H1 (cell line): ENCODE results near the gene FPGS. TPM values are rescaled to one million over a fixed set of nuclear protein-coding genes. Genes with fewer than 3 reads are reported as not detected.

Experiments
- CTCF ChIA-PET: fragments of 300-600 bp; sonication (Branson Sonifier 250); formaldehyde crosslinking; loops from one replicate; lab custom pipeline; 2021; ENCODE audit not compliant: partially characterized antibody; lab: Charles Lee
- POLR2A ChIA-PET: fragments of 300-600 bp; sonication (Branson Sonifier 250); formaldehyde crosslinking; loops from one replicate; lab custom pipeline; 2021; ENCODE audit warnings: inconsistent platforms; ENCODE audit not compliant: partially characterized antibody; lab: Charles Lee
- DNase-seq, 2 experiments: peaks; one replicate each; pipeline versions ENCODE4 v3.0.0 to v3.0.0-alpha.2; 2010 to 2022; ENCODE audit warnings: low spot score in 2 of 2, low read depth in 1 of 2, mixed read lengths in 1 of 2
- FAIRE-seq: peaks from 2 replicates; lab custom pipeline; 2011; peaks lifted over from hg19 to GRCh38; lab: Jason Lieb, UNC
- H2AFZ ChIP-seq: 2 replicates; pipeline ENCODE4 v1.8.1; 2012; ENCODE audit warnings: low read length, inconsistent platforms
- H2AK5ac ChIP-seq: 2 replicates; pipeline ENCODE4 v1.6.1; 2013; ENCODE audit warnings: low read depth, low read length
- H2BK120ac ChIP-seq: replicated peaks from 2 replicates; pipeline ENCODE3; 2013; ENCODE audit warnings: low read depth, low read length, inconsistent platforms
- H2BK12ac ChIP-seq: 2 replicates; pipeline ENCODE4 v1.6.1; 2013; ENCODE audit warnings: low read depth, low read length
- H2BK15ac ChIP-seq: 2 replicates; pipeline ENCODE4 v1.6.1; 2013; ENCODE audit warnings: low read length
- H2BK20ac ChIP-seq: 2 replicates; pipeline ENCODE4 v1.6.1; 2013; ENCODE audit warnings: low read length
- H2BK5ac ChIP-seq: 2 replicates; pipeline ENCODE4 v1.6.1; 2013; ENCODE audit warnings: low read depth, low read length
- H3K14ac ChIP-seq: 2 replicates; pipeline ENCODE4 v1.6.1; 2013; ENCODE audit warnings: inconsistent platforms; ENCODE audit not compliant: insufficient read length
- H3K18ac ChIP-seq: 2 replicates; pipeline ENCODE4 v1.6.1; 2013; ENCODE audit warnings: low read length; ENCODE audit errors: extremely low read depth
- H3K23ac ChIP-seq: 2 replicates; pipeline ENCODE4 v1.6.1; 2013; ENCODE audit warnings: inconsistent platforms; ENCODE audit not compliant: insufficient read length
- H3K23me2 ChIP-seq: 2 replicates; pipeline ENCODE4 v1.6.1; 2013; ENCODE audit warnings: low read depth, low read length
- H3K27ac ChIP-seq: 2 replicates; pipeline ENCODE4 v1.6.1; 2011; ENCODE audit warnings: low read depth, low read length, inconsistent platforms
- H3K27me3 ChIP-seq, 4 experiments: replicated peaks in 1 of 4; 1 replicate in 1 of 4; 2 replicates in 3 of 4; pipeline versions ENCODE4 v1.6.1 to v1.8.1; 2011 to 2013; ENCODE audit warnings: low read length in 3 of 4, mild to moderate bottlenecking in 3 of 4, inconsistent platforms in 2 of 4, mixed read lengths in 2 of 4, moderate library complexity in 1 of 4; ENCODE audit not compliant: control insufficient read depth in 3 of 4, insufficient read depth in 3 of 4; ENCODE audit errors: extremely low read depth in 1 of 4
- H3K36me3 ChIP-seq, 4 experiments: 2 replicates each; pipeline versions ENCODE4 v1.6.1 to v1.8.1; 2011 to 2013; ENCODE audit warnings: mild to moderate bottlenecking in 4 of 4, low read length in 3 of 4, moderate library complexity in 2 of 4, control low read depth in 1 of 4, inconsistent platforms in 1 of 4; ENCODE audit not compliant: insufficient read depth in 4 of 4, control insufficient read depth in 2 of 4
- H3K4ac ChIP-seq: replicated peaks from 2 replicates; pipeline ENCODE3; 2013; ENCODE audit warnings: low read length, low read depth, mixed read lengths, inconsistent platforms; ENCODE audit not compliant: insufficient read length
- H3K4me1 ChIP-seq, 4 experiments: replicated peaks in 1 of 4; 1 replicate in 1 of 4; 2 replicates in 3 of 4; pipeline versions ENCODE4 v1.6.1 to v1.8.1; 2011 to 2013; ENCODE audit warnings: low read length in 3 of 4, inconsistent platforms in 2 of 4, mixed read lengths in 1 of 4; ENCODE audit not compliant: insufficient read depth in 4 of 4, control insufficient read depth in 3 of 4
- H3K4me2 ChIP-seq, 2 experiments: 2 replicates each; pipeline versions ENCODE4 v1.6.1 to v1.8.1; 2011 to 2013; ENCODE audit warnings: low read depth in 2 of 2, low read length in 2 of 2, control low read depth in 1 of 2, inconsistent platforms in 1 of 2, mild to moderate bottlenecking in 1 of 2; ENCODE audit not compliant: insufficient read depth in 1 of 2
- H3K4me3 ChIP-seq, 4 experiments: fragments of 200-600, 300-600 bp in 1 of 4; sonication (generic), shearing (Covaris generic), sonication (Bioruptor Twin) in 1 of 4; 2 replicates each; pipeline versions ENCODE4 v1.5.1 to v1.8.1; 2011 to 2016; ENCODE audit warnings: low read length in 4 of 4, low read depth in 3 of 4, control low read depth in 2 of 4, inconsistent platforms in 2 of 4, mild to moderate bottlenecking in 2 of 4, mixed read lengths in 1 of 4, moderate library complexity in 1 of 4; ENCODE audit not compliant: insufficient read depth in 2 of 4; ENCODE audit errors: extremely low read depth in 1 of 4
- H3K56ac ChIP-seq: replicated peaks from 2 replicates; pipeline ENCODE3; 2013; ENCODE audit warnings: low read depth, mild to moderate bottlenecking, mixed read lengths, low read length, inconsistent platforms; ENCODE audit not compliant: insufficient read length
- H3K79me1 ChIP-seq: 2 replicates; pipeline ENCODE4 v1.6.1; 2013; ENCODE audit warnings: low read depth, low read length, control low read depth
- H3K79me2 ChIP-seq, 2 experiments: 2 replicates each; pipeline versions ENCODE4 v1.6.1 to v1.8.1; 2012 to 2013; ENCODE audit warnings: low read length in 2 of 2, mild to moderate bottlenecking in 2 of 2, inconsistent platforms in 1 of 2; ENCODE audit not compliant: insufficient read depth in 2 of 2, control insufficient read depth in 1 of 2
- H3K9ac ChIP-seq, 4 experiments: replicated peaks in 1 of 4; 1 replicate in 1 of 4; 2 replicates in 3 of 4; pipeline versions ENCODE4 v1.6.1 to v1.8.1; 2011 to 2013; ENCODE audit warnings: low read depth in 3 of 4, low read length in 3 of 4, control low read depth in 2 of 4, mild to moderate bottlenecking in 2 of 4, moderate library complexity in 2 of 4, inconsistent platforms in 1 of 4; ENCODE audit errors: extremely low read depth in 1 of 4
- H3K9me3 ChIP-seq, 2 experiments: 2 replicates each; pipeline versions ENCODE4 v1.6.1 to v1.8.1; 2012 to 2013; ENCODE audit warnings: mild to moderate bottlenecking in 2 of 2, moderate library complexity in 2 of 2, control low read depth in 1 of 2, inconsistent platforms in 1 of 2, low read depth in 1 of 2, low read length in 1 of 2, mixed read lengths in 1 of 2; ENCODE audit not compliant: insufficient read depth in 2 of 2
- H4K20me1 ChIP-seq, 2 experiments: replicated peaks in 1 of 2; 2 replicates each; pipeline versions ENCODE3 to v1.8.1; 2011 to 2013; ENCODE audit warnings: inconsistent platforms in 2 of 2, low read length in 2 of 2, mild to moderate bottlenecking in 1 of 2; ENCODE audit not compliant: insufficient read depth in 2 of 2, control insufficient read depth in 1 of 2
- H4K5ac ChIP-seq: 2 replicates; pipeline ENCODE4 v1.6.1; 2013; ENCODE audit warnings: low read length, low read depth, mixed read lengths, inconsistent platforms; ENCODE audit not compliant: insufficient read length
- H4K8ac ChIP-seq: 2 replicates; pipeline ENCODE4 v1.8.0; 2013; ENCODE audit warnings: mild to moderate bottlenecking, moderate library complexity, low read length, inconsistent platforms; ENCODE audit not compliant: insufficient read depth; ENCODE audit errors: extremely low read depth
- H4K91ac ChIP-seq: replicated peaks from 2 replicates; pipeline ENCODE3; 2013; ENCODE audit warnings: low read length, mixed read lengths, inconsistent platforms; ENCODE audit not compliant: insufficient read length
- EP300 ChIP-seq, 2 experiments: IDR thresholded peaks; 1 replicate in 1 of 2; 2 replicates in 1 of 2; pipeline ENCODE4 v1.6.1; 2011 to 2012; ENCODE audit warnings: low read depth in 2 of 2, low read length in 2 of 2, mild to moderate bottlenecking in 2 of 2, borderline replicate concordance in 1 of 2, inconsistent platforms in 1 of 2, moderate library complexity in 1 of 2
- KDM5A ChIP-seq: fragments of 200-600 bp; IDR thresholded peaks from 2 replicates; pipeline ENCODE4 v1.7.1; 2012; ENCODE audit warnings: mild to moderate bottlenecking, low read length, inconsistent platforms, mixed read lengths
- WGBS, 2 experiments: shearing (Covaris generic) in 1 of 2; methylation state at CpG; one replicate each; pipeline versions ENCODE4 v1.1.6 to v1.1.7; 2013 to 2015; ENCODE audit warnings: low lambda C conversion rate in 2 of 2, mixed read lengths in 2 of 2, inconsistent platforms in 1 of 2, low coverage in 1 of 2, missing lambda C conversion rate in 1 of 2; ENCODE audit not compliant: insufficient replicate concordance in 2 of 2, insufficient coverage in 1 of 2, insufficient read length in 1 of 2; ENCODE audit errors: extremely low coverage in 1 of 2, missing lambda C conversion rate in 1 of 2; 5-methylcytosine and 5-hydroxymethylcytosine counted together
- polyA plus RNA-seq, 7 experiments: library from polyadenylated mRNA; depleted of rRNA in 3 of 7; stranded (reverse) in 5 of 7; unstranded in 2 of 7; fragments of >200 nt in 5 of 7; fragments of 200-250 nt in 2 of 7; gene quantifications; 1 replicate in 5 of 7; 2 replicates in 1 of 7; 4 replicates in 1 of 7; pipeline versions ENCODE4 v1.2.1 to v1.2.3, GENCODE V29; 2011 to 2013; ENCODE audit warnings: missing spikeins in 2 of 7, mixed read lengths in 2 of 7
- total RNA-seq: library from RNA; stranded (reverse); fragmentation: NEBNext Ultra II Directional; extraction: Animal tissue kit (Norgen Biotek cat#: 25700); gene quantifications from 2 replicates; pipeline ENCODE4 v1.2.1, GENCODE V29; 2021
- TF ChIP-seq, protein P1 (sequence below): IDR thresholded peaks from 2 replicates; pipeline ENCODE4 v1.6.1; 2012; ENCODE audit warnings: inconsistent platforms

Gene FPGS
- total and polyA plus RNA-seq, 2 of the 8 experiments (the other 6 are each of a cell fraction or from before 2014, with no cell fraction given), result 62.4 to 83.0 TPM

DNA sequence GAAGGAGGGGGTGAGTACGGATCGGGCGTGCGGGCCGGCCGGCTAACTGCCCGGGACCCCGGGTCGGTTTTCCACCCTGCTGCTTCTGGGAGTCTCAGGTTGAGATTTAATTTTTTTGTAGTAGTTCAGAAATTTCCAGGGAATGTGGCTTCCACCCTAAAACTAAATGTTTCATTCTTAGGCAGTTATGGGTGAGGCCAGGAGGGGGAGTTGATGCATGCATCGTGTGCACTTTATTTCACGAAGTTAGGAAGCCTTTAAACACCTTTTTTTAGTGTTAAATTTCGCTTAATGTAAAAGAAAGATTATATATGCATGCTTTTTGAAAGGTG is 15.9 kb upstream of the FPGS start:
- FAIRE-seq, result no peak
- 4% methylated on average over 8 of the region's 12 CpGs; no CpG with 5 or more reads in 1 of the 2 experiments for WGBS, 2 experiments
- CTCF ChIA-PET, result interaction anchor here (0.8 to 16.2 kb wide), 9 partner anchors 15 to 83 kb away, joined by 3 to 227 read pairs (median 5); partner anchors contain the start of gene FPGS

More for the DNA sequence above, 15.9 kb upstream of the FPGS start:
- no peaks in the 10 kb centered on the region for H3K23me2 ChIP-seq
- no peak for DNase-seq
- H3K79me2 ChIP-seq, result peaks cover 3 to 37% of the 10 kb centered on the region in 2 experiments; a peak in 2 of 4 replicates
- H4K91ac ChIP-seq, result no peak overlapping the region
- H3K27ac ChIP-seq, result peak overlapping the region; percentile 45; the same call in 1 of the 2 replicates
- H4K20me1 ChIP-seq, result peaks cover 23 to 27% of the 10 kb centered on the region in 2 experiments
- no peak overlapping the region for H3K56ac ChIP-seq
- no peak overlapping the region for H4K5ac ChIP-seq
- peak overlapping the region; percentile 46 to 58 for H3K4me2 ChIP-seq
- no peak overlapping the region for H3K14ac ChIP-seq
- H2BK20ac ChIP-seq, result no peak overlapping the region
- POLR2A ChIA-PET, result interaction anchor here (0.8 to 10.2 kb wide), 8 partner anchors 11 to 134 kb away, joined by 3 to 140 read pairs (median 4); partner anchors contain the start of gene FPGS
- H2BK12ac ChIP-seq, result no peak overlapping the region
- H3K9me3 ChIP-seq, result no peaks in the 10 kb centered on the region
- H2BK5ac ChIP-seq, result no peak overlapping the region
- no peak overlapping the region for H2AK5ac ChIP-seq
- peaks cover 0 to 4% (median 2%) of the 10 kb centered on the region in 4 experiments; a peak in 3 of 7 replicates for H3K4me1 ChIP-seq
- peaks cover 10% of the 10 kb centered on the region for H3K79me1 ChIP-seq
- 0 out of 2 replicates have a peak overlapping the region, but pooled peaks have one; percentile 78 for H3K18ac ChIP-seq
- peak overlapping the region in 3 of 4 experiments; percentile 38 to 81 (median 72); a peak in 5 of 7 replicates for H3K9ac ChIP-seq
- no peak overlapping the region for H3K23ac ChIP-seq
- H3K36me3 ChIP-seq, result peaks cover 29 to 46% (median 42%) of the 10 kb centered on the region in 4 experiments
- H3K4me3 ChIP-seq, result peak overlapping the region; percentile 71 to 100 (median 92)
- H3K27me3 ChIP-seq, result no peaks in the 10 kb centered on the region
- no peak overlapping the region for H2BK15ac ChIP-seq
- no peak overlapping the region; the same call in 1 of the 2 replicates for H4K8ac ChIP-seq
- TF ChIP-seq EP300 (IDR thresholded peaks at IDR 0.05; ENCODE audit: borderline replicate concordance in 1 of 2, low read depth in 2 of 2, low read length in 2 of 2) (no peak), KDM5A (peak; percentile 32; the same call in 1 of the 2 replicates)
- TF ChIP-seq, protein P1, sequence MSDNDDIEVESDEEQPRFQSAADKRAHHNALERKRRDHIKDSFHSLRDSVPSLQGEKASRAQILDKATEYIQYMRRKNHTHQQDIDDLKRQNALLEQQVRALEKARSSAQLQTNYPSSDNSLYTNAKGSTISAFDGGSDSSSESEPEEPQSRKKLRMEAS, result 0 out of 2 replicates have a peak, but pooled peaks have one; percentile 1
- no peak overlapping the region for H2BK120ac ChIP-seq
- no peak overlapping the region for H3K4ac ChIP-seq
- H2AFZ ChIP-seq, result no peak overlapping the region
